HuH-7.5 (cell line): ENCODE measurements around the gene MEIKIN.
"Not testable (repeated sequence)": the region's sequence is repeated elsewhere in the genome, so short reads cannot be mapped to it uniquely, and the experiment has no call there.

Source experiments
- DNase-seq: peaks from one replicate; pipeline ENCODE4 v3.0.0; 2011; ENCODE audit warnings: low spot score

The MEIKIN gene

DNA sequence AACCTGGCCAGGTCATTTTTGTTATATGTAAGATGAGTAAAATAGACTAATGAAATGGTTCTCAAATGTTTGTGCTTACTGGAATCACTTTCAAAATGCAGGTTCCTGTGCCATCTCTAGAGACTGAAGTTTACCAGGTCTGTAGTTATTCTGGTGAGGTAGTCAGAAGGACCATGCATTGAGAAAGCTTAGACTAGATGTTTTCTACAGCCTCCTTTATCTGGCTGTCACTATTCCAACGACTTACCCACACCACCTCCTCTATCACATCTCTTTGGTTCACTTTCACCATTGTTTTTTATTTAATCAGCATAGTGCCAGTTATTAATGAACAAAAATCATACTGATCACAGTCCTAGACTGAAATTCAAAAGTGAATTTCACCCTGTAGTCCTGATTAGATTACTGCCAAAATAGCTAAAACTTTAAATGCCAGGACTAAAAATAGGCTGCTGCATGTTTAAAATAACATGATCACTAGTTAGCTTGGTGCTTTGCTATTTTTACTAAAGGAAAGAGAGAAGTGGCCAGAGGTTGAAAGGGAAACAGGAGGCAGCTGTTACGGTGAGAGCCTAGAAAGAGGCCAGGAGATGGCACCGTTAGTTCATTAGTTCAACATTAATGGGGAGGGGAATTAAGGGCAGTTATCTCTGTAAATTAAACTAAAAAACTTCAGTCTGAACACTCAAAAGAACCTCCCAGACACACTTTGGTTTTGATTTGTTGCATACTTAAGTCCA is 134.8 kb downstream of the MEIKIN start:
- no peak for DNase-seq

DNA sequence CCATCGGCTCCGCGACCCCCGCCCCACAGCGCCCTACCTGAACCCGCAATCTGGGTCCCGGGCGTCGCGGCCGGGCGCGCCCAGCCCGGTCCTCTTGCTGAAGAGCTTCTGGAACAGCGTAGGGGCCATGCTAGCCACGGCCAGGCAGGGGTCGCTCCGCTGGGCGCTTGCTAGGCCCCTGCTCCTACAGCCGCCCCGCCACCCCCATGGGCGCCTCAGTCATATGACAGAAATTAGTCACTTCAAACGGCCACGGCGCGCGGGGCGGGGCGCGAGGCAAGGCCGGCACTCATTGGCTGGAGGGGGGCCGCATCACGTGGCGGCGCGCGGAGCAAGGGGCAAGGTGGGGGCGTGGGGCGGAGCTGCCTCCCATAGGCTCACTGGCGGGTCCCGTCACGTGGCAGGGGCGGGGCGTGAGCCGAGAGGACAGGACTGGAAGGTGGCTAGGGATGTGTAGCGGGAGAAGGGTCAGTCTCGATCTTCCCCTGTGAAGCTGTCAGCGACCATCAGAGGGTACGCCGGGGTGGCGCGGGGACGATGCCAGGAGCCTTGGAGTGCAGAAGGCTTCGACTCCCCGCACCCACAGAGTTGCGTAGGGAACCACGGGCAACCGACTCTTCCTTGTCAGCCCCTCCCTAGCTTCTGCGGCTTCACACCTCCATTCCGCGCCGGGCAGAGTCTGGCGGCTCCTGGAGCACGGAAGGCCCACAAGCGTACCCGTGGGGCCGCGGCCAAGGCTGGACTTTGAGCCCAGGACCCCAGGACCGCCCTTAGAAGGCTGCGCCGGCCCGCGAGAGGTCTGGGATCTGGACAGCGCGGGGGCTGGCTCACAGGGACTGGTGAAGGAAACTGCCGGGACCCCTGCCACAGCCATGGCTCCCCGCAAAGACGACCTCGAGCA is 148.4 kb downstream of the MEIKIN start, which contains the start of gene FNIP1:
Gene FNIP1 (minus strand): TSS at position 225 of the 901 bp plus-strand sequence. CDS start 96 bp downstream, at position 129.
- peak; percentile 93 for DNase-seq

DNA sequence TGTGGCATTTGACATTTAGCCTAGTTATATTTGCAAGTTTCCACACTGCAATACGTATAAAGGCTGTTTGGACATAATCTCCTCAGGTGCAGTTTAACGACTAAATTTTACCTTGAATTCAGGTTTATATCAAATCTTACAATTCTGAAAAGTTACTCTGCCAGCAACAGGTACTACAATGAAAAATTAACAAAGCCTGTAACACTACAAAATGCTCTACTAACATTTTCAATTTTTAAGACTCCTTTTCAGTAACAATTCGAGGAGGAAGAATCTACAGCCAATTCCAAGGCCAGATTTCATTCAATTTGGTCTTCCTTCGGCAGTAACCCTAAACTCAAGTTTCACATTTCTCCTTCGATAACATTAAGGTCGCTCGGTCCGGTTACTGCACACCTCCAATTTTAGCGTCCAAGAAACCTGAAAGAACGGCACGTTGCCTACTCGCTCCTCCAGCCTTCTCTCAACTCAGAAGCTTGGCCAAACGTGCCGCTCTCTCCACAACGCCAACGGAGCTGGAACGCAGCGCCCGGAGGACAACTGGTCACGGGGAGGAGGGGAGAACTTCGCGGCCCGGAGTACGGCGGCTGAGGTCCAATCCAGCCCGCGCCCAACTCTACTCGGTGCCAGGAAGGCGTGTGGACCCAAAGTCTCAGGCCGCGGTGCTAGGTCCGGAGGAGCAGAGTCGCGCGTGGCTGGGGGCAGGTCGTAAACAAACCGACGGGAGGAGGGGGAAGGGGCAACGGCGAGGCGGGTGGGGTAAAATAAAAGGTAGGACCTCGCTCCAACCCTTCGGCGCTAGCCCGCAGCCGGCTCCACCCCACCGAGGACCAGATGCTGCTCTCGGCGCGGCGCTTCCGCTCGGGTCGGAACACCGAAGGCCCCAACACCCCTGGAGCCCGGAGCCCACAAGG is 149.3 kb downstream of the MEIKIN start:
- DNase-seq = peak; percentile 38

DNA sequence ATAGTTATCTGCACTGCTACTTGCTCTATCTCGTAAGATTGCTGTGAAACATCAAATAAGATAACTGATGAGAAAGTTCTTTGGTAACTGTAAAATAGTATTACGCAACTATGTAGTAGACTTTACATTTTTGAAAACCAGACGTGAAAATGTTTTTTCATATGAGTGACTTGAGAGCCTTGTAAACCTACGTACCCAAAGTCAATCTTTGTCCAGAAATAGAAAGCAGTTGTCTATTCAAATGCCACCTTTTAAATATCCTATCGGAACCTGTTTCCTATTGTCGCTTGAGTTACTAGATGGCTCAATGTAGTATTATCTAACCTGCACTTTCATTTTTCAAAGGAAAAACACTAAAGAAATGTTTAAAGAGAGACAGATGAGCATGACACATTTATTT is 150.2 kb downstream of the MEIKIN start:
- no peak for DNase-seq

DNA sequence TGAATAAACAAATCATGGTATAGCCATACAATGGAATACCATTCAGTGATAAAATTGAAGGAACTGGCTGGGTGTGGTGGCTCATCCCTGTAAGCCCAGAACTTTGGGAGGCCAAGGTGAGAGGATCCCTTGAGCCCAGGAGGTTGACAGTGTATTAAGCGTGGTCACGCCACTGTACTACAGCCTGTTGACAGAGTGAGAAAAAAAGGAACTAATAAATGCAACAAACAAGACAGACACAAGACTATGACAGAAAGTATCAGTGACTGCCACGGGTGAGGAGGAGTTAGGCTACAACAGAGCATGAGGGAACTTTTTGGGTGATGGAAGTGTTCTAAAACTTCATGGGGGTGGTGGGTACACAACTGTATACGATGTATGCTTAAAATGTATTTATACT is 150.9 kb downstream of the MEIKIN start:
- DNase-seq = no peak

DNA sequence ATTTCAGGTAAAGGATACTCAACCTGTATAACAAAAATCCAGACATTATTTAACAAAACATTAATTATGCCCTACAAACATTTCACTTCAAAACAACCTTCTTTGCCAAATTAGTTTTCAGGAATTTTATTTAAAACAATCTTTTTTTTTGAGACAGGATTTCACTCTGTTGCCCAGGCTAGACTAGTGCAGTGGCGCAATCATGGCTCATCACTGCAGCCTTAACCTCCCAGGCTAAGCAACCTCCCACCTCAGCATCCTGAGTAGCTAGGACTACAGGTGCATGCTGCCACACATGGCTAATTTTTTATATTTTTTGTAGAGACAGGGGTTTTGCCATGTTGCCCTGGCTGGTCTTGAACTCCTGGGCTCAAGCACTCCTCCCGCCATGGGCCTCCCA is 152.6 kb downstream of the MEIKIN start:
- DNase-seq = no peak

DNA sequence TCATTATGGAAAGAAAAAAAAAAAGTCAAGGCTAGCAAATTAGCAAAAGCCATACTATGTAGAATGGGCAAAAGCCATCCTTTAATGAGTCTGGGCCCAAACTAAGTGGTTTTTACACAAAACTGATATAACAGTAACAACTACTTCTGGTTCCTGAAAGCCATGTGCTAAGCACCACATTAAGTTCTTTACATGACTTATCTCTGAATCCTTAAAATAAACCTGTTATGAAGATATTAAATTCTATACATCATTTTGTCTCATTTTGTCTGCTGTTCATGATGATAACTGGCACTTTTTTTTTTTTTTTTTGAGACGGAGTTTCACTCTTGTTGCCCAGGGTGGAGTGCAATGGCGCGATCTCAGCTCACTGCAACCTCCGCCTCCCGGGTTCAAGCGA is 153.6 kb downstream of the MEIKIN start:
- no peak for DNase-seq

DNA sequence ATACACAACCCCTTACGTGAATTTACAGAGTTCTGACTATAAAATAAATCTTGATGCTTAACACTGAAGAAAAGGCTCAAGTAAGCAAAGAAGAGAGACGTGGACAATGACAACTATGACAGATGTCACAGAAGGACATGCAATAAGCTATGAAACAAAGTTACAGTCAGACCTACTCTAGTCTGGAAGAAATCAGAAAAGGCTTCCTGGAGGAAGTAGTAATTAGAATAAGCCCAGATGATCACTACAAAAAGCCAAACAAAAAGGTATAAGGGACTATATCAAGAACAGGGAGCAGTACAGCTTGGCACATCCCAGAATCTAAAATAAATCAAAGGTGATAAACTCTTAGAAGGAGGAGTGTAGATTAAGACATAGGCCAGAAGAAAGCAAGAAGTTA is 154.9 kb downstream of the MEIKIN start:
- DNase-seq = no peak

DNA sequence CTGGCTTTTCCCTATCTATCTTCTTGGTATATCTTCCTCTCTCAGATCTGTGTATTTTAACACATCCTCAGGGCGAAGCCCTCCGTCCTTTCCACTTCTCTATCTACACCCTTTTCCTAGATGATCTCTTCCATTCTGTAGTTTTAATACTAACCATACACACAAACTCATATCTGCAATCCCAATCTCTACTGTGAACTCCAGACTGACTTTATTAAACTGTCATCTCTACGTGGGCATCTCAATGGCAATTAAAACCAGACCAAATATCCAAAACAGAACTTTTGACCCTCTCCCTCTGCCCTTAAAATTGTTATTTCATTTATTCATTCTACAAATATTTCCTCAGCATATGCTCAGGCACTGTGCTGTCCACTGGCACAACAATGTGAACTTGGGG is 155.7 kb downstream of the MEIKIN start:
- no peak for DNase-seq

DNA sequence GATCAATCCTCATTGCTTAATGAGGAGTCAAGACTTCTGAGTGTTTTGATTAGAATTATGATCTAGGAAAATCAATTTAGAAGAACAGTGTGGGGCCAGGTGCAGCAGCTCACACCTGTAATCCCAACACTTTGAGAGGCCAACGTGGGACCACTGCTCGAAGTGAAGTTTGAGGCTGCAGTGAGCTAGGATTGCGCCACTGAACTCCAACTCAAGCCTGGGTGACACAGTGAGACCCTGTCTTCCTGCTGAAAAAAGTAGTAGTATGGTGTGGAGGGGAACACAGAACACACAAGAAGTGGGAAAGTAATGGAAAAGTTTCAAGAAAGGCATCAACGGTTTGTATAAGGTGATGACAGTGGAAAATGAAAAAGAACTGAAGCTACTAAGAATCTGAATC is 157.7 kb downstream of the MEIKIN start:
- DNase-seq = no peak

DNA sequence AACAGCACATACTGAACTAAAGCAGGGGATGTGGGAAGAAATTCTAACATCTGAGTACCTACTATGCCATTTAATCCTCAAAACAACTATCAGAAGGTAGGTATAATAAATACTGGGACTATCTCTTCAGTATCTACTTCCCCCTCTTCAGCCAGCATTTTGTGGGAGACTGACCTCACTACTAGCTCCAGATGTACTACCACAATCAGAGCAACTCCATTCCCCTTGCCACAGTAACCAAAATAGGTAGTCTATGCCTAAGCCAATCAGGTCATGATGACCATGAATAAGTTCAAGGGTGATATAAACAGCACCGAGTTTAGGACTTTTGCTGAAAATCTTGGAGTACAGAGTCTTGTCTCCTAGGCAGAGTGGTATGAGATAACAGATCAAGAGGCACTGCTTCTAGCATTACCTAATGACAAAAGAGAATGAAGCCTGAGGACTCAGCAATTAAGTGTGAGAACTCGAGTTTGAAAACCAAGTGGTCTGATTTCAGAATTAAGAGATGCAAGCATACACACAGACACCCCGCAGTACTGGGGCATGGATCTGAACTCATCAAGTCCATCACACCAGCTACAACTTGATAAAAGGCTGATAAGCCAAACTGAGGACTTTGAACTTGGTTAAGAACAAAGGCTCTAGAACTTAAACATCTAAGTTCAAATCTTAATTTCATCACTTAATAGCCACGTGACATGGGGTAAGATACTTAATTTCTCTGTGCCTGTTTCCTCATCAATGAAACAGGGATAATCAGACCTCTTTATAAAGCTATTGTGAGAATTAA is 158.4 kb downstream of the MEIKIN start:
- DNase-seq = no peak

DNA sequence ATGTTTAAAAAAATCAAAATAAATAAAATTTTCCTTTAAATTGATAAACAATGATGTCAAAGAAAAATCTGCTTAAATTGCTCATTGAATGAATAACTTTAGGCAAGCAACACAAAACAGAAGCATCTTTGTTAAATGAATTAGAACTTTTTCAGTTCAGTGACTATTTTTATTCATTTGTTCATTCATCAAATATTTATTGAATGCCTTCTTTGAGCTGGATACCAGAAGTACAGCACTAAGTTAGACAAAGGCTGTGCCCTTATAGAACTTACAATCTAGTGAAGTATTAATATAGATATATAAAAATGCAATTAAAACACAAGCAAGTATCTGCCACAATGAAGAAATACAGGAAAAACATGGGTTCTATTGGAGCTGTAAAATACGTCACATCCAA is 159.4 kb downstream of the MEIKIN start:
- DNase-seq = no peak

DNA sequence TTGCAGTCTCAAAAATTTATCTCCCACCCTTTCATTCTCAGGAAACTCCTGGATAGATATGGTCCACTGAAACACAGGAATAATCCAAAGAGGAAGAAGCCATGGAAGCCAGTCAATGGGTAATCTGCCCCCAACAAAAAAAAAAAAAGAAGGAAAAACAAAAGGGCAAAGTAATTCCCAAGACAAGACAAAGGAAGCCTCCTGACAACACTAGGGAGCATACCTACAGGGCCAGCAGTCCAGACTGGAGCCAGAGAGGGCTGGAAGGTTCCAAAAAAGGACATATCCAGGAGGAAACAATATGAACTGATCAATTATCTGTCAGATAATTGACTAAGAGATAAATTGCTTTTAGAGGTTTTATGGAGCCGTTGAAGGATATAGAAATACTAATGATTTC is 161.6 kb downstream of the MEIKIN start:
- no peak for DNase-seq

DNA sequence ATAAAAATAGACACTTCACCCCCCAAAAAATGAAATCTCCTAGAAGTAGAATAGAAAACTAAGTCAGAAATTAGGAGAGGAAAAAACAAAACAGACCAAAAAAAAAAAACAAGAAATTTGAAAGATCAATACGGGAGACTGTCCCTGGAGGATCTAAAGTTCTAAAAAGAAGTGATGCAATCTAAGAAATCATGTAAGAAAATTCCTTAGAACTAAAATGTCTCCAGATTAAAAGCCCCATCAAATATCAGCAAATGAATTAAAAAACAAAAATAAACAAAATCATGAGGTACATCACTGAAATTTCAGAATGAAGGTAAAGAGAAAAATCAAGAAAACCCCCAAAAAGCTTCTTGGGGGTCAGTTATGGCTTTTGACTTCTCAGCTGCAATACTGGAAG is 162.1 kb downstream of the MEIKIN start:
- DNase-seq = no peak

DNA sequence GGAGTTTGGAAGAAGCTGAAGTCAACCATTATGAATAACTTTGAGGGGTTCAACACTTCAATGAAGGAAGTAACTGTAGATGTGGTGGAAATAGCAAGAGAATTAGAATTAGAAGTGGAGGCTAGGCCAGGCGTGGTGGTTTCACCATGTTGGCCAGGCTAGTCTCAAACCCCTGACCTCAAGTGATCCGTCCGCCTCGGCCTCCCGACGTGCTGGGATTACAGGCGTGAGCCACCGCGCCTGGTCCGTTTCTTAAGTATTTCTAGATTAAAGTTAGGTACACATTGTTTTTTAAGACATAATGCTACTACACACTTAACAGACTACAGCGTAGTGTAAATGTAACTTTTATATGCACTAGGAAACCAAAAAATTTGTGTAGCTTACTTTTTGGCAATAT is 162.7 kb downstream of the MEIKIN start:
- DNase-seq = no peak

DNA sequence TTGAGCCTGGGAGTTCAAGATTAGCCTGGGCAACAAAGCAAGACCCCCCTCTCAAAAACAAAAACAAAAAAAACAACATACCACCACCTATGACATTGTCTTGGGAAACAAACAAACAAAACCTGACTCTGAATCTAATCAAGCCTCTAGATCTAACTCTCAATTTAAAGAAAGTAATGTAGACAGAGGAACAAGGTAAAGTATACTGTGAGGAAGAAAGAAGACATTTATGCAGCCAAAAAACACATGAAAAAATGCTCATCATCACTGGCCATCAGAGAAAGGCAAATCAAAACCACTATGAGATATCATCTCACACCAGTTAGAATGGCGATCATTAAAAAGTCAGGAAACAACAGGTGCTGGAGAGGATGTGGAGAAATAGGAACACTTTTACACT is 167.3 kb downstream of the MEIKIN start:
- not testable (repeated sequence) for DNase-seq

DNA sequence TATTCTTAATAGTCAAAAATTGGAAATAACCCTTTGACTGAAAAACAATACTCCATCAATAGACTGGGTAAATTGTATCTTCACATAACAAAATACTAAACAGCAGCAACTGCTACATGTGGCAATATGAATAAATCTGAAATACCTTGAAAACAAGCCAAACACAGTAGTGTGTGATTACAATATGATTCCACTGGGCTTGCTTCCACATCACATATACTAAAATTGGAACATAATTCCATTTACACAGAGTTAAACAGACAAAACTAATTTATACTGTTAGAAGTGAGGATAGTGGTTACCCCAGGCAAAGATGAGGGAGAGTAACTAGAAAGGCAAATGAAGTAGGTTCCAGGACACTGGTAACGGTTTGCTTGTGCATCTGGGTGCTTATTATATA is 169.0 kb downstream of the MEIKIN start:
- DNase-seq = no peak

DNA sequence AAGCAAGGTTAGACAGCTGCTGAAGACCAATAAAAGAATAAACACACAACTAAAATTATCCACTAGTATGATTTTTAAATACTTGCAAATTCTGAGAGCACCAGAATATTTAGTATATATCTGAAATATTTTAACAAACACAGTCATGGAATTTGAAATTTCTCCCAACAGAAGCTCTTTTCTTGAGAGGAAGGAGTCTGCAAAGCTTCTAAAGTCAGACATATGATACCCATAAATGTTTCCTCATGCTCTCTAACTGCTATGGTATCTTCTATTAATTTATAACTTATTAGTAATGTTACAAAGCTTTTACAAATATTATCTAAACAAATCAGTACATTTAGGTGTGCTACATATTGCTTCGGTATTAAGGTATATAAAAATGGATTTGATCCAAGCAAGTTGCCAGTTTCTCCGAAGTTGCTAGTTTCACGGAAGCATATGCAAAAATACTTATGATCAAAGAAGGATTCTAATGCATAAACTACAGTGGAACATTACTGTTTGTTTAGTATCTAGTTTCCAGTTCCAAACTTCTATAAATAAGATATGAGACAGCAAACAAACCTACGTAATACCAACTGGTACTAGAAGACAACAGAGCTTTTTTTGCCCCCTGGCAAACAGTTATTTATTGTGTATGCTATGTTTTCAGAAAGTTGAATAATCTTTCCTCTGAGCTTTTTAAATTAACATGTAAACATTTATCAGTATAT is 170.7 kb downstream of the MEIKIN start:
- no peak for DNase-seq

DNA sequence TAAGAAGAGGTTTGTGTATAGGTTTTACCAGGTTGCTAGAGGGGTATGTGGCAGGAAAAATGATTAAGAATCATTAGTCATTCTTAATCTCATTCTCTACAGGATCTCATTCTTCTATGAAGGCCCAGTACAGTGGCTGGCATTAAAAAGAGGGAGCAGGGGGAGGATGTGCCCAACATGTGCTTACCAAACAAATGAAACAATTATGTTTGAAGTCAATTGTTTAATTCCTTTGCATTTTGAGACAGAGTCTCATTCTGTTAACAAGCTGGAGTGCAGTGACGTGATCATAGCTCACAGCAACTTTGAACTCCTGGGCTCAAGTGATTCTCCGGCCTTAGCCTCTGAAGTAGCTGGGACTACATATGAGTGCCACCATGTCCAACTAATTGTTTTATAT is 171.7 kb downstream of the MEIKIN start:
- DNase-seq = no peak

DNA sequence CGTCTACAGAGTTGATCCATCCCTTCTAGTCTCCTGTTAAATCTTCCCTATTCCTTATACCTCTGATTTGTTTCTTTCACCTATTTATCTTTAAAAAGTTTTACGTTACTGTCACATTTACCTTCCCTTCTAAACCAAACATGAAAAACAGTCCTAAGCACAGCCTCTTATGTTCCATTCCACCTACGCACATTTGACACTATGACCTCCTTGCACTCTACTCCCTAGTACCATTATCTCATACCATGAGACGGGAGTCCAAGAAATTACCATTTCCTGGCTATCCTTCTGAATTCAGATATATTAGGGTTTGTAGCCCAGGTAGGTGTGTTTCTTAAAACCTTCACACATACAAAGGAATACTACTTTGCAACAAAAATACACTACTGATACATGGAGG is 173.8 kb downstream of the MEIKIN start:
- DNase-seq = no peak

DNA sequence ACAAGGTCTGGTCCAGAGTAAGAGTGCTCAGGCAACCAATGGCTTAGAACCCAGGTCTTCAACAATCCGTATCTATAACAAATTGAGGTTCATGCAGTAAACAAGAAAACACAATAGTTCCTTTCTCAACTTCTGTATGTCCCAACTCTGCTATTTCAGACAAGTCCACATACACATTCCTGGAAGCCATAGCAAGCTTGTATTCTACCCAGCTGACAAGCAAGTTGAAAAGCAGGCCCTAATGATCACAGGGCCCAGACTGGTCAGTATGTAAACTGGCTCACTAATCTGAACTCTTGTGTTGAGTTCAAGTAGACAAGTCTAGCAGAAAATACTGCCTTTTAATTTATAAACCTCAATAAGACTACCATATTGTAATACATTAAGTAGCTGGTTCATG is 175.5 kb downstream of the MEIKIN start:
- DNase-seq = no peak
